ACHN (cell line): ENCODE measurements around the gene CNOT1.
"Not testable (repeated sequence)": the region's sequence is repeated elsewhere in the genome, so short reads cannot be mapped to it uniquely, and the experiment has no call there.

Experiments
- DNase-seq: peaks from one replicate; pipeline ENCODE4 v3.0.0-alpha.2; 2015
- in situ Hi-C: cut with HindIII; loops from 2 replicates; pipeline ENCODE4 v1.10.0; 2017; ENCODE audit warnings: low sequenced_read_pairs, low pct_ligation_motif_present, low pct_unique_long_range_greater_than_20kb

The CNOT1 gene

GRCh38 chr16:58498341-58499091 lies 131.1 kb downstream of the CNOT1 start:
- DNase-seq, result no peak
- in situ Hi-C loops, result no loop called here

- no peak for DNase-seq
- in situ Hi-C loops, result no loop called here
Measured at GRCh38 chr16:58497935-58498334, 131.7 kb downstream of the CNOT1 start.

- DNase-seq, result no peak
- in situ Hi-C loops, result no loop called here
Measured at GRCh38 chr16:58497468-58497867, 132.2 kb downstream of the CNOT1 start.

GRCh38 chr16:58495521-58496331 lies 133.9 kb downstream of the CNOT1 start:
- in situ Hi-C loops, result no loop called here
- DNase-seq, result no peak

GRCh38 chr16:58494981-58495520 lies 134.6 kb downstream of the CNOT1 start:
- peak; percentile 99 for DNase-seq
- in situ Hi-C loops, result no loop called here

GRCh38 chr16:58493756-58494431 lies 135.7 kb downstream of the CNOT1 start:
- in situ Hi-C loops, result no loop called here
- no peak for DNase-seq

GRCh38 chr16:58492735-58493134 lies 136.9 kb downstream of the CNOT1 start:
- in situ Hi-C loops, result no loop called here
- no peak for DNase-seq

- DNase-seq, result no peak
- in situ Hi-C loops, result no loop called here
Measured at GRCh38 chr16:58492066-58492465, 137.6 kb downstream of the CNOT1 start.

GRCh38 chr16:58490539-58490938 lies 139.1 kb downstream of the CNOT1 start:
- in situ Hi-C loops, result not testable (repeated sequence)

GRCh38 chr16:58490065-58490464 lies 139.6 kb downstream of the CNOT1 start:
- in situ Hi-C loops, result no loop called here
- no peak for DNase-seq

More at GRCh38 chr16:58490539-58490938, 139.1 kb downstream of the CNOT1 start:
- DNase-seq, result not testable (repeated sequence)

GRCh38 chr16:58488531-58488930 lies 141.1 kb downstream of the CNOT1 start:
- in situ Hi-C loops, result no loop called here

GRCh38 chr16:58487566-58488351 lies 141.9 kb downstream of the CNOT1 start:
- peak; percentile 82 for DNase-seq
- in situ Hi-C loops, result no loop called here

More at GRCh38 chr16:58488531-58488930, 141.1 kb downstream of the CNOT1 start:
- DNase-seq, result no peak

- in situ Hi-C loops, result no loop called here
- no peak for DNase-seq
Measured at GRCh38 chr16:58485184-58485887, 144.3 kb downstream of the CNOT1 start.

- no peak for DNase-seq
- in situ Hi-C loops, result no loop called here
Measured at GRCh38 chr16:58481931-58482330, 147.7 kb downstream of the CNOT1 start.

- in situ Hi-C loops, result no loop called here
- DNase-seq, result no peak
Measured at GRCh38 chr16:58481226-58481869, 148.3 kb downstream of the CNOT1 start.

GRCh38 chr16:58478427-58478826 lies 151.2 kb downstream of the CNOT1 start:
- in situ Hi-C loops, result no loop called here

GRCh38 chr16:58476791-58477190 lies 152.8 kb downstream of the CNOT1 start:
- DNase-seq, result no peak
- in situ Hi-C loops, result no loop called here

More at GRCh38 chr16:58478427-58478826, 151.2 kb downstream of the CNOT1 start:
- DNase-seq, result no peak
